ENCODE results near the gene DIS3L2. TPM values are rescaled to one million over a fixed set of nuclear protein-coding genes. Genes with fewer than 3 reads are reported as not detected.
"Not testable (repeated sequence)": the region's sequence is repeated elsewhere in the genome, so short reads cannot be mapped to it uniquely, and the experiment has no call there.

DIS3L2 gene
- total RNA-seq, 3 donors from 2014 or later (not counting 1 experiment from before 2014, with no cell fraction given) = 56.4 to 63.6 (median 59.4) TPM

DNA sequence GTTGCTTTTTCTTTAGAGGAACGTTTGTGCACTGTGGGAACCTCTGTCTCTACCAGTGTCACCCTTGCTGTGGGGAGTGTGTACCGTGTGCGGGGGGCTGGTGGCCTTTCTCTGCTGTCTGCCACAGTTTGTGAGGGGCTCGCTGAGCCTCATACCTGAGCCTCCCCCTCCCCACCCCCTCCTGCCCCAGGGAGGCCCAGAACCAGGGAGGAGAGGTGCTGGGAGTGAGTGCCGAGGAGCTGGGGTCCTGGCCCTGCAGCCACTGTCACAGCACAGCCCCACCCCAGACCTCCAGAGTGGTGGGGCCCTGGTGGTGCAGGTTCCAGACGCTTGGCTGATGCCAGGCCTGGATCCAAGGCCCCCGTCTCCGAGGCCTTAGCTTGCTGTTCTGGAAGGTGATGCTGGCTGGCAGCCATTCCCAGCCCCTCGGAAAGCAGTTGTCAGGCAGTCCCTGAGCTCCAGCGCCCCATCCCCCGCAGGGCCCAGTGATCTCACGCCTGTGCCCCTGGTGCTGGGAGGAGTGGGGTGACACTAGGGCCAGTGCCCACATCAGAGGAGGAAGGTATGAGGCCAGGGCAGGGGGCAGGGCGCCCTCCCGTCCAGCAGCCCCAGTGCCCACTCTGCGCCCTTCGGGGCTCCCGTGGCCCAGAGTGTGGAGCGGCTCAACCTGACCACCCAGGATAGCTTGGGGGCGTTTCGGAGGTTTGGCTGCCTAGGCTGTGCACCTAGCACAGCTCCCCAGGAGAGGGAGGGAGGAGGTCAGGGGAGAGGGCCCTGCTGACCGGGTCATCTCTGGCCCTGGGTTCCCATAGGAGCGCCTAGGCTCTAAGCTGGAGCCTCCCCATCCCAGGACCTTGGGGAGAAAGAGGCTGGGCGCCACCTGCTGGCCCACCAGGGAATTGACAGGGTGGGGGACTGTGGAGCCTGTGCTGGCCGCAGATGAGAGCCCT is 364.1 kb downstream of the DIS3L2 start:
- Histone ChIP-seq H3K4me3 (ENCODE audit: low read length) (no peak overlapping the region), H3K27ac (ENCODE audit: low read length) (no peak overlapping the region), H3K9me3 (ENCODE audit: control insufficient read depth, insufficient read depth, low read length) (no peaks in the 10 kb centered on the region), H3K36me3 (ENCODE audit: control insufficient read depth, insufficient read depth, low read length) (no peaks in the 10 kb centered on the region), H3K4me1 (ENCODE audit: control insufficient read depth, insufficient read depth, low read length) (peaks cover 56% of the 10 kb centered on the region), H3K27me3 (ENCODE audit: control insufficient read depth, insufficient read depth, low read length) (no peaks in the 10 kb centered on the region)
- DNase-seq (peak; percentile 59 to 71), ATAC-seq (peak; percentile 54 to 65 (median 55))
- TF ChIP-seq, protein P1, sequence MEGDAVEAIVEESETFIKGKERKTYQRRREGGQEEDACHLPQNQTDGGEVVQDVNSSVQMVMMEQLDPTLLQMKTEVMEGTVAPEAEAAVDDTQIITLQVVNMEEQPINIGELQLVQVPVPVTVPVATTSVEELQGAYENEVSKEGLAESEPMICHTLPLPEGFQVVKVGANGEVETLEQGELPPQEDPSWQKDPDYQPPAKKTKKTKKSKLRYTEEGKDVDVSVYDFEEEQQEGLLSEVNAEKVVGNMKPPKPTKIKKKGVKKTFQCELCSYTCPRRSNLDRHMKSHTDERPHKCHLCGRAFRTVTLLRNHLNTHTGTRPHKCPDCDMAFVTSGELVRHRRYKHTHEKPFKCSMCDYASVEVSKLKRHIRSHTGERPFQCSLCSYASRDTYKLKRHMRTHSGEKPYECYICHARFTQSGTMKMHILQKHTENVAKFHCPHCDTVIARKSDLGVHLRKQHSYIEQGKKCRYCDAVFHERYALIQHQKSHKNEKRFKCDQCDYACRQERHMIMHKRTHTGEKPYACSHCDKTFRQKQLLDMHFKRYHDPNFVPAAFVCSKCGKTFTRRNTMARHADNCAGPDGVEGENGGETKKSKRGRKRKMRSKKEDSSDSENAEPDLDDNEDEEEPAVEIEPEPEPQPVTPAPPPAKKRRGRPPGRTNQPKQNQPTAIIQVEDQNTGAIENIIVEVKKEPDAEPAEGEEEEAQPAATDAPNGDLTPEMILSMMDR (IDR thresholded peaks at IDR 0.05) = peak; percentile 76
- WGBS (ENCODE audit: insufficient coverage) = 77% methylated on average over 18 of the region's 24 CpGs
- Mint-ChIP-seq H3K4me3 (no peak overlapping the region), H3K27me3 (ENCODE audit: low read depth in 2 of 2) (no peaks in the 10 kb centered on the region), H3K27ac (no peak overlapping the region), H3K36me3 (no peaks in the 10 kb centered on the region), H3K9me3 (no peaks in the 10 kb centered on the region), H3K4me1 (peaks cover 12 to 33% of the 10 kb centered on the region in 2 donors)
- intact Hi-C loops (cut with micrococcal nuclease) = loop anchor here (5.0 to 10.0 kb wide), 3 partner anchors 33 to 191 kb away; no protein-coding TSS in a partner anchor

GRCh38 chr2:232326274-232327104 is 365.0 kb downstream of the DIS3L2 start:
- peak in 1 of 2 donors; percentile 11 for DNase-seq
- not testable (repeated sequence) for H3K36me3 Mint-ChIP-seq; H3K9me3 Mint-ChIP-seq; ATAC-seq; H3K4me3 ChIP-seq (ENCODE audit: low read length); H3K36me3 ChIP-seq (ENCODE audit: control insufficient read depth, insufficient read depth, low read length); H3K27me3 Mint-ChIP-seq (ENCODE audit: low read depth in 2 of 2); H3K9me3 ChIP-seq (ENCODE audit: control insufficient read depth, insufficient read depth, low read length); H3K27me3 ChIP-seq (ENCODE audit: control insufficient read depth, insufficient read depth, low read length); H3K27ac ChIP-seq (ENCODE audit: low read length); H3K4me3 Mint-ChIP-seq
- TF ChIP-seq, protein P1 (IDR thresholded peaks at IDR 0.05) = peak; percentile 39
- 62% methylated on average over 8 of the region's 12 CpGs for WGBS (ENCODE audit: insufficient coverage)
- peaks cover 12 to 25% of the 10 kb centered on the region in 2 donors for H3K4me1 Mint-ChIP-seq
- H3K27ac Mint-ChIP-seq = peak overlapping the region in 1 of 2 donors; percentile 16
- H3K4me1 ChIP-seq (ENCODE audit: control insufficient read depth, insufficient read depth, low read length) = peaks cover 47% of the 10 kb centered on the region
- intact Hi-C loops (cut with micrococcal nuclease) = loop anchor here (1.0 to 10.0 kb wide), 5 partner anchors 34 to 420 kb away; no protein-coding TSS in a partner anchor

DNA sequence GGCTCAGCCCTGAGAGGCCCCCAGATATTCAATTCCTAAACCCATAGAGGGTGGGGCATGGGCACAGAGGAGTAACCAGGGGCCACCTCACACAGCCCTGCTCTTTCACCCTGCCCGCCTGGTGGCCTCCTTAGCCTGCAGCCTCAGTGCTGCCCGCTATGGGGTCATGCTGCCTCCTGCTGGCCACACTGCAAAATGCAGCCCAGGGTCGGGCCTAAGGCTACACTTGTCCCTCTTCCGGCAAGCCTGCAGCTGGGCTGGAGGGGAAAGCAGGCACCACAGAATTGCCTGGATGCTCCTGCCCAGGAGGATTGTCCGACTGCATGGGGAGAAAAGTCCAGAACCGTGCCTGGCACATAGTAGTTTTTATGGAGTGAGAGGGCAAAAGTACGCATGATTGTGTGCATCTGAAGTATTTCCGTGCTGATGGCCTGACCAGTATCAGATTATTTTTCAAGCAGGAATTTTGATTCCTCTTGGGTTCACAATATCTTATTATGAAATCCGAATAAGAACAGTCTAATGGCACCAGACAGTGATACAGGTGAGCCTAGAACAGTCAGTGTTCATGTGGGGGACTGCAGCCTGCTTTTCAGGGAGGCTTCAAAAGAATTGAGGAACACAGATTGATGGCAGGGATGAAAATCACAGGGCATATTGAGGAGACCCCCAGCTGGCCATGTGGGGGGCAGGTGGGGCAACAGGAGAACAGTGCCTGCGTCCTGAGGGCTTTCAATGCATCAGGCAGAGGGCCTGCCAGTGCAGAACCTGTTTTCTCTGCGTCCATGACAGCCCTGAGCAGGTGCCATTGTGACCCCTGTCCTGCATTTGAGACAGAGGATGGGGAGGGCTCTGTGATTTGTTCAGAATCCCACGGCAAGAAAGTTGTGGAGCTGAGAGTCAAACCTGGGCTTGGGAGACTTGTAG is 365.9 kb downstream of the DIS3L2 start:
- intact Hi-C loops (cut with micrococcal nuclease) = loop anchor here (1.0 to 10.0 kb wide), 5 partner anchors 35 to 421 kb away; no protein-coding TSS in a partner anchor
- WGBS (ENCODE audit: insufficient coverage) = 56% methylated on average over 12 of the region's 12 CpGs
- no peak overlapping the region for H3K27ac Mint-ChIP-seq
- ATAC-seq (peak; percentile 88 to 97 (median 92)), DNase-seq (peak; percentile 88)
- no peaks in the 10 kb centered on the region for H3K27me3 Mint-ChIP-seq (ENCODE audit: low read depth in 2 of 2)
- peaks cover 5 to 16% of the 10 kb centered on the region in 2 donors for H3K4me1 Mint-ChIP-seq
- no peaks in the 10 kb centered on the region for H3K36me3 Mint-ChIP-seq
- H3K9me3 Mint-ChIP-seq = no peaks in the 10 kb centered on the region
- H3K4me3 ChIP-seq (ENCODE audit: low read length) = no peak overlapping the region
- TF ChIP-seq, protein P1 (IDR thresholded peaks at IDR 0.05) = peak; percentile 89
- H3K4me3 Mint-ChIP-seq = no peak overlapping the region
- no peak overlapping the region for H3K27ac ChIP-seq (ENCODE audit: low read length)
- H3K36me3 ChIP-seq (ENCODE audit: control insufficient read depth, insufficient read depth, low read length) = no peaks in the 10 kb centered on the region
- H3K27me3 ChIP-seq (ENCODE audit: control insufficient read depth, insufficient read depth, low read length) = no peaks in the 10 kb centered on the region
- H3K9me3 ChIP-seq (ENCODE audit: control insufficient read depth, insufficient read depth, low read length) = no peaks in the 10 kb centered on the region
- H3K4me1 ChIP-seq (ENCODE audit: control insufficient read depth, insufficient read depth, low read length) = peaks cover 38% of the 10 kb centered on the region
